Smooth muscle cell (in vitro differentiated cells): ENCODE data around the gene ZNF705A. TPM values are rescaled to one million over a fixed set of nuclear protein-coding genes. Genes with fewer than 3 reads are reported as not detected.

ENCODE experiments used
- DNase-seq: peaks from one replicate; lab custom pipeline; 2025; ENCODE audit not compliant: unreplicated experiment; lab: John Stamatoyannopoulos, UW
- H2AFZ ChIP-seq: fragments of 200-600 bp; sonication (generic); 2 replicates; pipeline ENCODE4 v1.6.0; 2016; ENCODE audit warnings: antibody characterized with exemption, low read depth, mild to moderate bottlenecking
- H3F3A ChIP-seq: fragments of 200-600 bp; sonication (generic); 2 replicates; pipeline ENCODE4 v1.6.0; 2017; ENCODE audit warnings: antibody characterized with exemption, low read depth
- H3K27ac ChIP-seq: fragments of 200-600 bp; sonication (generic); 2 replicates; pipeline ENCODE4 v1.5.1; 2016; ENCODE audit warnings: low read depth, mild to moderate bottlenecking
- H3K27me3 ChIP-seq: fragments of 200-600 bp; sonication (generic); 2 replicates; pipeline ENCODE4 v1.6.1; 2016; ENCODE audit warnings: low read depth, mild to moderate bottlenecking
- H3K36me3 ChIP-seq: fragments of 200-600 bp; sonication (generic); 2 replicates; pipeline ENCODE4 v1.5.1; 2016; ENCODE audit warnings: low read depth
- H3K4me1 ChIP-seq: fragments of 200-600 bp; sonication (generic); 2 replicates; pipeline ENCODE4 v1.5.1; 2016; ENCODE audit warnings: low read depth
- H3K4me2 ChIP-seq: fragments of 200-600 bp; sonication (generic); 2 replicates; pipeline ENCODE4 v1.6.0; 2016; ENCODE audit warnings: mild to moderate bottlenecking
- H3K4me3 ChIP-seq: fragments of 200-600 bp; sonication (generic); 2 replicates; pipeline ENCODE4 v1.5.1; 2016; ENCODE audit warnings: mild to moderate bottlenecking
- H3K79me2 ChIP-seq: fragments of 200-600 bp; sonication (generic); 2 replicates; pipeline ENCODE4 v1.6.0; 2016; ENCODE audit warnings: low read depth, mild to moderate bottlenecking
- H3K9ac ChIP-seq: fragments of 200-600 bp; sonication (generic); 2 replicates; pipeline ENCODE4 v1.6.0; 2016; ENCODE audit warnings: low read depth
- H3K9me3 ChIP-seq: fragments of 200-600 bp; sonication (generic); replicated peaks from 2 replicates; pipeline ENCODE4 v1.5.1; 2016; ENCODE audit warnings: low read depth
- H4K20me1 ChIP-seq: fragments of 200-600 bp; sonication (generic); 2 replicates; pipeline ENCODE4 v1.6.0; 2016; ENCODE audit warnings: low read depth
- WGBS: methylation state at CpG from one replicate; pipeline ENCODE4 v1.1.7; 2016; ENCODE audit warnings: low lambda C conversion rate; 5-methylcytosine and 5-hydroxymethylcytosine counted together
- polyA plus RNA-seq: library from polyadenylated mRNA; unstranded; fragments of >200 nt; fragmentation: Nextera tagmentation; extraction: Ambion mirVana; gene quantifications from 2 replicates; pipeline ENCODE4 v1.2.1, GENCODE V29; 2016
- total RNA-seq: library from RNA; depleted of rRNA; stranded (reverse); fragments of >200 nt; gene quantifications from 2 replicates; pipeline ENCODE4 v1.2.3, GENCODE V29; 2014
- TF ChIP-seq, protein P1 (sequence below): fragments of 200-600 bp; sonication (generic); IDR thresholded peaks from 2 replicates; pipeline ENCODE4 v1.5.1; 2017; ENCODE audit warnings: borderline replicate concordance, mild to moderate bottlenecking, antibody characterized with exemption; ENCODE audit not compliant: insufficient read depth, poor library complexity, severe bottlenecking

ZNF705A gene
- total and polyA plus RNA-seq, 2 experiments from 2014 or later, result 0.04 TPM; not detected in 1

DNA sequence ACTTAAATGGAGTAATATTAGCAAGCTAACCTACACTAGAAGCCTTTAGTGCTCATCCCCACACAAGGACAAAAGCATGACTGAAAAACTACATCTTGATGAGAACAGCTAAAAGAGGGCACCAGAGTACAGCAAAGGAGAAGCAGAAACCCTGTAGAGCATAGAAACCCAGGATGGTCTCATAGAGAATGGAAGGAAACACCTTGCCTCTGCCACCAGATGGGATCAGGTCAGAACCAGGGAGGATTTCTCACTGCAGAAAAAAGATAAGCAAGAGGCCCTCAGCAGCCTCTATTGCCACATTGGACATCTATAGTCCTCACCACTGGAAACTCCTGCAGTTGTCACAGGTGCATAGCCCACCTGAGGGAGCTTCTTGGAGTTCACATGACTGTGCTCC lies 13.6 kb upstream of the ZNF705A start:
- Histone ChIP-seq H3K4me2 (no peak overlapping the region), H3K79me2 (no peaks in the 10 kb centered on the region), H3K4me3 (no peak overlapping the region), H3K27ac (no peak overlapping the region), H3F3A (peaks cover 3% of the 10 kb centered on the region), H3K9ac (no peak overlapping the region), H3K27me3 (no peaks in the 10 kb centered on the region), H3K4me1 (peaks cover 6% of the 10 kb centered on the region), H3K9me3 (no peaks in the 10 kb centered on the region), H2AFZ (no peak overlapping the region), H3K36me3 (no peaks in the 10 kb centered on the region), H4K20me1 (no peaks in the 10 kb centered on the region)
- DNase-seq, result no peak
- TF ChIP-seq, protein P1, sequence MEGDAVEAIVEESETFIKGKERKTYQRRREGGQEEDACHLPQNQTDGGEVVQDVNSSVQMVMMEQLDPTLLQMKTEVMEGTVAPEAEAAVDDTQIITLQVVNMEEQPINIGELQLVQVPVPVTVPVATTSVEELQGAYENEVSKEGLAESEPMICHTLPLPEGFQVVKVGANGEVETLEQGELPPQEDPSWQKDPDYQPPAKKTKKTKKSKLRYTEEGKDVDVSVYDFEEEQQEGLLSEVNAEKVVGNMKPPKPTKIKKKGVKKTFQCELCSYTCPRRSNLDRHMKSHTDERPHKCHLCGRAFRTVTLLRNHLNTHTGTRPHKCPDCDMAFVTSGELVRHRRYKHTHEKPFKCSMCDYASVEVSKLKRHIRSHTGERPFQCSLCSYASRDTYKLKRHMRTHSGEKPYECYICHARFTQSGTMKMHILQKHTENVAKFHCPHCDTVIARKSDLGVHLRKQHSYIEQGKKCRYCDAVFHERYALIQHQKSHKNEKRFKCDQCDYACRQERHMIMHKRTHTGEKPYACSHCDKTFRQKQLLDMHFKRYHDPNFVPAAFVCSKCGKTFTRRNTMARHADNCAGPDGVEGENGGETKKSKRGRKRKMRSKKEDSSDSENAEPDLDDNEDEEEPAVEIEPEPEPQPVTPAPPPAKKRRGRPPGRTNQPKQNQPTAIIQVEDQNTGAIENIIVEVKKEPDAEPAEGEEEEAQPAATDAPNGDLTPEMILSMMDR, result no peak

DNA sequence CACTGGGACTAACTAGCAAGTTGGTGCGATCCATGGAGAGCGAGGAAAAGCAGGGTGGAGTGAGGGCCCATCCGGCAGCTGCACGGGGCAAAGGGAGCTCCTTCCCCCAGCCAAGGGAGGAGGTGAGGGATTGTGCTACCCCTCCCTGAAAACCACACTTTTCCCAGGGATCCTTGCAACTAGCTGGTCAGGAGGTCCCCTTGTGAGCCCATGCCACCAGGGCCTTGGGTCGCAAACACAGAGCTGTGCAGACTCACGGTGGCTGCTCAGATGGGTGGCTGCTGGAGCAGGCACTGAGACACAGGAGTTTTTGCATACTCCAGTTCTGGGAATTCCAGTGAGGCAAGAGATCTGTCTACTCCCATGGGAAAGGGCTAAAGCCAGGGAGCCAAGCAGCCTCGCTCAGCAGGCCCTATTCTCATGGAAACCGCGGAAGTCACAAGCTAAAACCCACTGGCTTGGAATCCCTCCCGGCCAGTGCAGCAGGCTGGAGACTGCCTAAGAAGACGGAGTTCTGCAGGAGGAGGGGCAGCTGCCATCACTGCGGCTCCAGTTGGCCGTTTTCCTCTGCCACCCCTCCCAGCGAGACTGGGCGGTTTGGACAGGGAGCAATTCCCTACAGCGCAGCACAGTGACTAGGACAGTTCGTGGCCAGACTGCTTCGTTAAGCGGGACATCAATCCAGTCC lies 10.9 kb upstream of the ZNF705A start:
- Histone ChIP-seq H3K27ac (peak overlapping the region; percentile 75), H2AFZ (peak overlapping the region; percentile 49), H3F3A (peaks cover 3% of the 10 kb centered on the region), H3K79me2 (no peaks in the 10 kb centered on the region), H3K9ac (no peak overlapping the region), H3K4me1 (peaks cover 6% of the 10 kb centered on the region), H3K27me3 (no peaks in the 10 kb centered on the region), H3K9me3 (no peaks in the 10 kb centered on the region), H3K4me2 (peak overlapping the region; percentile 75), H3K36me3 (no peaks in the 10 kb centered on the region), H3K4me3 (peak overlapping the region; percentile 9), H4K20me1 (no peaks in the 10 kb centered on the region)
- WGBS, result 40% methylated on average over 19 of the region's 19 CpGs
- TF ChIP-seq, protein P1, result no peak
- peak; percentile 26 for DNase-seq

DNA sequence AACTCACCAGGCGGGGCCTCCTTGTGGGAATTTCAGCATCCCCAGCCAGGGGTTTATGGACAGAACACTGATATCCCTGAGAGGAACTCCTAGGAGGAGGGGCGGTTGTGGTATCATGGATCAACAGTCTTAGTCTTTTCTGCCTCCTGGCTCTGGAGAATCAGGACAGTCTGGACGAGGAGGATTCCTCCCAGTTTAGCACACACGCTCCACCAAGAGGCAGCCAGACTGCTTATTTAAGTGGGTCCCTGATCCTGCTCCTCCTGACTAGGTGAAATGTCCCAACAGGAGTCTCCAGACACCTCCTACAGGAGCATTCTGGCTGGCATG lies 10.4 kb upstream of the ZNF705A start:
- no peak for DNase-seq
- WGBS, result 25% methylated on average over 4 of the region's 4 CpGs
- Histone ChIP-seq H3K4me2 (peak overlapping the region; percentile 75), H2AFZ (peak overlapping the region; percentile 49), H3K27ac (peak overlapping the region; percentile 75), H4K20me1 (no peaks in the 10 kb centered on the region), H3K79me2 (no peaks in the 10 kb centered on the region), H3K9ac (no peak overlapping the region), H3F3A (peaks cover 3% of the 10 kb centered on the region), H3K36me3 (no peaks in the 10 kb centered on the region), H3K4me3 (peak overlapping the region; percentile 9), H3K4me1 (peaks cover 6% of the 10 kb centered on the region), H3K9me3 (no peaks in the 10 kb centered on the region), H3K27me3 (no peaks in the 10 kb centered on the region)
- TF ChIP-seq, protein P1, result no peak

DNA sequence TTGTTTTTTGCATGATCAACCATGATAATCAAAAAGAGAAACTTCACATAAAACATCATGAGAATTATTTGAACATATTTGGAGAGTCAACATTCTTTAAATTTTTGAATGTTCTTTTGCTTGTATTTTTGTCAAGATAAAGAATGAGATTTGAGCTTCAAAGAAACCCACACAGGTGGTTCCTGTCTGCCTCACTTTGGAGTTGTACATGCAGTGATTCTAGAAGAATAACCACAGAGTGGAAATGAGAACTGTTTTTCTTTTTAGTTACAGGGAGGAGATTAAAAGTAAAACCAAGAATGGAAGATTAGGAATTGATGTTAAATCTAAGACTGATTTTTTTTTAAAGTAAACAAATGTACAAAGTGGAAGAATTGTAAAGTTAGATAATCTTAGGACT lies 2.3 kb upstream of the ZNF705A start:
- H3K4me2 ChIP-seq, result no peak overlapping the region
- no peak for DNase-seq
- no peaks in the 10 kb centered on the region for H4K20me1 ChIP-seq
- H3K27ac ChIP-seq, result peak overlapping the region; percentile 12
- H3K36me3 ChIP-seq, result no peaks in the 10 kb centered on the region
- no peak overlapping the region for H3K4me3 ChIP-seq
- H2AFZ ChIP-seq, result no peak overlapping the region
- no peaks in the 10 kb centered on the region for H3F3A ChIP-seq
- H3K9me3 ChIP-seq, result no peaks in the 10 kb centered on the region
- H3K9ac ChIP-seq, result no peak overlapping the region
- H3K4me1 ChIP-seq, result peaks cover 15% of the 10 kb centered on the region
- no peaks in the 10 kb centered on the region for H3K79me2 ChIP-seq
- TF ChIP-seq, protein P1, result no peak
- H3K27me3 ChIP-seq, result no peaks in the 10 kb centered on the region
